Vagina (tissue), 2 donors: ENCODE results near the gene KMT2E. TPM values are rescaled to one million over a fixed set of nuclear protein-coding genes. Genes with fewer than 3 reads are reported as not detected.

Experiments
- DNase-seq, 2 donors: peaks; one replicate each; pipeline ENCODE4 v3.0.0-alpha.2; 2017; ENCODE audit errors: extremely low spot score in 2 of 2
- H3K27ac ChIP-seq: fragments of 200-600 bp; sonication (generic); one replicate; pipeline ENCODE4 v1.5.1; 2019
- H3K27me3 ChIP-seq: fragments of 200-600 bp; sonication (generic); one replicate; pipeline ENCODE4 v1.5.1; 2019
- H3K36me3 ChIP-seq, 2 donors: fragments of 200-600 bp; sonication (generic); one replicate each; pipeline ENCODE4 v1.5.1; 2017 to 2019
- H3K4me1 ChIP-seq: fragments of 200-600 bp; sonication (generic); one replicate; pipeline ENCODE4 v1.5.1; 2019
- H3K4me3 ChIP-seq, 2 donors: fragments of 200-600 bp; sonication (generic); 1 replicate in 1 of 2; 2 replicates in 1 of 2; pipeline ENCODE4 v1.5.1; 2016 to 2019
- H3K9me3 ChIP-seq: fragments of 200-600 bp; sonication (generic); one replicate; pipeline ENCODE4 v1.5.1; 2019
- POLR2A ChIP-seq, 2 donors: fragments of 450-650 bp; IDR thresholded peaks; one replicate each; pipeline ENCODE4 v1.6.1; 2017; ENCODE audit warnings: antibody characterized with exemption in 2 of 2, mild to moderate bottlenecking in 2 of 2, moderate library complexity in 2 of 2
- POLR2AphosphoS5 ChIP-seq, 2 donors: sonication (generic); formaldehyde crosslinking; IDR thresholded peaks; one replicate each; pipeline ENCODE4 v1.9.0; 2017; ENCODE audit warnings: antibody characterized with exemption in 2 of 2, mild to moderate bottlenecking in 2 of 2, low read depth in 1 of 2; ENCODE audit not compliant: insufficient read depth in 1 of 2
- intact Hi-C: fragments of 100-400 bp; cut with DNase I; formaldehyde crosslinking; loops from one replicate; pipeline ENCODE4 v1.15.1; 2023
- total RNA-seq: library from RNA; depleted of rRNA; stranded (reverse); fragments of >200 nt; gene quantifications from one replicate; pipeline ENCODE4 v1.2.3, GENCODE V29; 2016
- TF ChIP-seq, protein P1 (sequence below), 3 experiments: fragments of 450-650 bp in 2 of 3; fragments of 200-600 bp in 1 of 3; sonication (generic) in 1 of 3; IDR thresholded peaks; one replicate each; pipeline ENCODE4 v1.5.1; 2017 to 2019; ENCODE audit warnings: antibody characterized with exemption in 3 of 3, mild to moderate bottlenecking in 2 of 3, moderate library complexity in 2 of 3

KMT2E gene
- total RNA-seq, 1 donor from 2014 or later = 98.7 TPM

DNA sequence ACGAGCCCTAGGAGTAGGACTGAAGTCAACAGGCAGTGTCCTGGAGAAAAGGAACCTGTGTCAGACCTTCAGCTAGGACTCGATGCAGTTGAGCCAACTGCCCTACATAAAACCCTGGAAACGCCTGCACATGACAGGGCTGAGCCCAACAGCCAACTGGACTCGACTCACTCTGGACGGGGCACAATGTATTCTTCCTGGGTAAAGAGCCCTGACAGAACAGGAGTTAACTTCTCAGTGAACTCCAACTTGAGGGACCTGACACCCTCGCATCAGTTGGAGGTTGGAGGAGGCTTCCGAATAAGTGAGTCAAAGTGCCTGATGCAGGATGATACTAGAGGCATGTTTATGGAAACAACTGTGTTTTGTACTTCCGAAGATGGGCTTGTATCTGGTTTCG is 93.5 kb downstream of the KMT2E start:
- Histone ChIP-seq H3K27ac (no peak overlapping the region), H3K4me1 (peaks cover 9% of the 10 kb centered on the region), H3K27me3 (no peaks in the 10 kb centered on the region), H3K36me3 (peaks cover 0 to 78% of the 10 kb centered on the region in 2 donors), H3K9me3 (no peaks in the 10 kb centered on the region), H3K4me3 (no peak overlapping the region)
- intact Hi-C loops = no loop called here
- TF ChIP-seq, protein P1, sequence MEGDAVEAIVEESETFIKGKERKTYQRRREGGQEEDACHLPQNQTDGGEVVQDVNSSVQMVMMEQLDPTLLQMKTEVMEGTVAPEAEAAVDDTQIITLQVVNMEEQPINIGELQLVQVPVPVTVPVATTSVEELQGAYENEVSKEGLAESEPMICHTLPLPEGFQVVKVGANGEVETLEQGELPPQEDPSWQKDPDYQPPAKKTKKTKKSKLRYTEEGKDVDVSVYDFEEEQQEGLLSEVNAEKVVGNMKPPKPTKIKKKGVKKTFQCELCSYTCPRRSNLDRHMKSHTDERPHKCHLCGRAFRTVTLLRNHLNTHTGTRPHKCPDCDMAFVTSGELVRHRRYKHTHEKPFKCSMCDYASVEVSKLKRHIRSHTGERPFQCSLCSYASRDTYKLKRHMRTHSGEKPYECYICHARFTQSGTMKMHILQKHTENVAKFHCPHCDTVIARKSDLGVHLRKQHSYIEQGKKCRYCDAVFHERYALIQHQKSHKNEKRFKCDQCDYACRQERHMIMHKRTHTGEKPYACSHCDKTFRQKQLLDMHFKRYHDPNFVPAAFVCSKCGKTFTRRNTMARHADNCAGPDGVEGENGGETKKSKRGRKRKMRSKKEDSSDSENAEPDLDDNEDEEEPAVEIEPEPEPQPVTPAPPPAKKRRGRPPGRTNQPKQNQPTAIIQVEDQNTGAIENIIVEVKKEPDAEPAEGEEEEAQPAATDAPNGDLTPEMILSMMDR (IDR thresholded peaks at IDR 0.05) = no peak
- no peak for TF ChIP-seq POLR2A (IDR thresholded peaks at IDR 0.05)
- TF ChIP-seq POLR2AphosphoS5 (IDR thresholded peaks at IDR 0.05; ENCODE audit: insufficient read depth in 1 of 2, low read depth in 1 of 2) = no peak
- DNase-seq = no peak

DNA sequence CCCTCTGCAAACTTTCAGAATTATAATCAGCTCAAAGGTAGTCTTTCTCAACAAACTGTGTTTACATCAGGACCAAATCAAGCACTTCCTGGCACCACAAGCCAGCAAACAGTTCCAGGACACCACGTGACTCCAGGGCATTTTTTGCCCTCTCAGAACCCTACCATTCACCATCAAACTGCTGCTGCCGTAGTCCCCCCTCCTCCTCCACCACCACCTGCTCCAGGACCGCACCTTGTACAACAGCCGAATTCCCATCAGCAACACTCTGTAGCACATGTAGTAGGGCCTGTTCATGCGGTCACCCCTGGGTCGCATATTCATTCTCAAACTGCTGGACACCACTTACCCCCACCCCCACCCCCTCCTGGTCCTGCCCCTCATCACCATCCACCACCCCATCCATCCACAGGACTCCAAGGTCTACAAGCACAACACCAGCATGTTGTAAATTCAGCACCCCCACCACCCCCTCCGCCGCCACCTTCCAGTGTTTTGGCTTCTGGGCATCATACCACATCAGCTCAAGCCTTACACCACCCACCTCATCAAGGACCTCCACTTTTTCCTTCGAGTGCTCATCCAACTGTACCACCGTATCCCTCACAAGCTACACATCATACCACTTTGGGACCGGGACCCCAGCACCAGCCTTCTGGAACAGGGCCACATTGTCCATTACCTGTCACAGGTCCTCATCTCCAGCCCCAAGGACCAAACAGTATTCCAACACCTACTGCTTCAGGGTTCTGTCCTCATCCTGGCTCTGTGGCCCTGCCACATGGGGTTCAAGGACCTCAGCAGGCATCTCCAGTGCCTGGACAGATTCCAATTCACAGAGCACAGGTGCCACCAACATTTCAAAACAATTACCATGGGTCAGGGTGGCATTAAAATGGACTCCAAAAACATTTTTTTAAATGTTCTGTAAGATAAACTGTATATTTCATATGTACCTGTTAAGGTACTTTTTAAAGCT is 98.7 kb downstream of the KMT2E start:
- TF ChIP-seq POLR2A (IDR thresholded peaks at IDR 0.05) = no peak
- TF ChIP-seq POLR2AphosphoS5 (IDR thresholded peaks at IDR 0.05; ENCODE audit: insufficient read depth in 1 of 2, low read depth in 1 of 2) = no peak
- TF ChIP-seq, protein P1 (IDR thresholded peaks at IDR 0.05) = no peak
- Histone ChIP-seq H3K4me3 (no peak overlapping the region), H3K36me3 (peaks cover 0 to 74% of the 10 kb centered on the region in 2 donors), H3K4me1 (no peaks in the 10 kb centered on the region), H3K27ac (peak overlapping the region; percentile 10), H3K27me3 (no peaks in the 10 kb centered on the region), H3K9me3 (no peaks in the 10 kb centered on the region)
- no peak for DNase-seq
- intact Hi-C loops = no loop called here

DNA sequence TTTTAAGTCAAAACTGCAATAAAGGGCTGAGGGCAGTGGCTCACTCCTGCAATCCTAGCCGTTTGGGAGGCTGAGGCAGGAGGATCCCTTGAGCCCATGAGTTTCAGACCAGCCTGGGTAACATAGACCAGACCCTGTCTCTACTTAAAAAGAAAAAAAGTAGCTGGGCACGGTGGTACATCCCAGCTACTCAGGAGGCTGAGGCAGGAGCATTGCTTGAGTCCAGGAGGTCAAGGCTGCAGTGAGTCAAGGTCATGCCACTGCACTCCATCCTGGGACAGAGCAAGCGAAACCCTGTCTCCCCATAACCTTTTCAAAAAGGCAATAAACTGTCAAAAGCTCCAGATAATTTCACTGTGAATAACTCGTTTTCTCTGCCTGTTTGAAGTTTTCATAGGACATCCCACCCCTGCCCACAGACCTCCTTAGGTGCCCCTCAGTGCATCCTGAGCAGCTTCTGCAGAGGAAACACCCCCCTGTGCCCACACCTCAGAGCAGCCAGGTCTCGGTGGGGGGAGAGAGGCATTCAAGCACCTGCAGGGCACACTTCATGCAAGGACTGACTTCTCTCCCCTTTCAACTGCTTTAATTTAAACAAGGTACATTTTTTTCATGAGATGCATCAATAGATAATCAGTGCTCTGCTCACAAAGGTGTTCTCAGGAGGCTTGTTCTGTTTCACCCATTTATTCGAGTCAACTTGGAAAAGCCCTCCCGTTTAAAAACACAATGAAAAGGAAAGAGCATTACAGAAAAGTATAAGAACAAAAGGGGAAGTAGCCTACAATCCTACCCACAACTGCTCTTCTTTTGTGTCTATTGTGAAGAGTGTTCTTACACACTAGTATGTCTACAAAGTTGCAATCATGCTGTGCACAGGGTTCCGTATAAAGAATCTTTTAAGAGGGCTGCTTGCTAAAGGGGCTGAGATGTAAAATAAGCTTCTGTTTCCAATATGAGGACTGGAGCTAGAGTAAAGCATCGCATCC is 104.9 kb downstream of the KMT2E start:
- Histone ChIP-seq H3K36me3 (peaks cover 0 to 21% of the 10 kb centered on the region in 2 donors), H3K9me3 (no peaks in the 10 kb centered on the region), H3K27ac (no peak overlapping the region), H3K27me3 (no peaks in the 10 kb centered on the region), H3K4me3 (no peak overlapping the region), H3K4me1 (peaks cover 9% of the 10 kb centered on the region)
- DNase-seq = no peak
- intact Hi-C loops = no loop called here
- TF ChIP-seq POLR2AphosphoS5 (IDR thresholded peaks at IDR 0.05; ENCODE audit: insufficient read depth in 1 of 2, low read depth in 1 of 2) = no peak
- TF ChIP-seq, protein P1 (IDR thresholded peaks at IDR 0.05) = no peak
- no peak for TF ChIP-seq POLR2A (IDR thresholded peaks at IDR 0.05)

DNA sequence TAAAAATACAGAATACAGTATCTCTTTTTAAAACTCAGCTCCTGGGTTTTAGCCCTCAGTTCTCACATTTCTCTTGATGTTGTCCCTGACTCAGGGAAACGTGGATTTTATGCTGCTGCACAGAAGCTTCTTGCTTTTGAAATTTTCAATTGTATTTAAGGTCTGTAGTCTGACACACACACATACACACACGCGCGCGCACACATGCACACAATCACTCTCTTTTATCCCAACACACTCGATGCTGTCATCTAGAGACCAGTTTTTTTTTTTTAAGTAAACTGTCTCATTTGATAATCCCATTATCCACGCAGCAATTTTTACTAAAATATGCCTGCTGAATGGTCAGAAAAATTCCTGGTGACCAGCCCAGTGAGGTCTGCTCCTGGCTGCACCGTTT is 108.6 kb downstream of the KMT2E start:
- Histone ChIP-seq H3K36me3 (peaks cover 0 to 1% of the 10 kb centered on the region in 2 donors), H3K4me3 (no peak overlapping the region), H3K27ac (no peak overlapping the region), H3K9me3 (no peaks in the 10 kb centered on the region), H3K27me3 (no peaks in the 10 kb centered on the region), H3K4me1 (peaks cover 9% of the 10 kb centered on the region)
- DNase-seq = no peak
- intact Hi-C loops = no loop called here
- TF ChIP-seq, protein P1 (IDR thresholded peaks at IDR 0.05) = no peak
- TF ChIP-seq POLR2A (IDR thresholded peaks at IDR 0.05) (no peak), POLR2AphosphoS5 (IDR thresholded peaks at IDR 0.05; ENCODE audit: insufficient read depth in 1 of 2, low read depth in 1 of 2) (no peak)
